IMR-90 (cell line): ENCODE measurements around the gene ANTXRL. TPM values are rescaled to one million over a fixed set of nuclear protein-coding genes. Genes with fewer than 3 reads are reported as not detected.
A peak's percentile ranks its signal among the peaks of the same experiment; 100 is the strongest.
"Not testable (repeated sequence)": the region's sequence is repeated elsewhere in the genome, so short reads cannot be mapped to it uniquely, and the experiment has no call there.

ENCODE experiments used
- ATAC-seq: fragments of 200-7000 bp; cut with Tn5 transposase; 2 replicates; pipeline ENCODE4 v1.9.1; 2020; ENCODE audit warnings: low read depth, mild to moderate bottlenecking, moderate library complexity
- BruUV-seq: library from RNA; stranded (reverse); fragments of 400-500 nt; replicated peaks from 2 replicates; lab custom pipeline; 2021; lab: Mats Ljungman, UMichigan
- CTCF ChIA-PET: fragments of 300-600 bp; formaldehyde crosslinking; extraction: SDS; loops from one replicate; lab custom pipeline; 2021; ENCODE audit warnings: antibody characterized with exemption; lab: Yijun Ruan, JAX
- POLR2A ChIA-PET: fragments of 300-600 bp; sonication (Branson Sonifier 250); formaldehyde crosslinking; loops from one replicate; lab custom pipeline; 2022; ENCODE audit warnings: antibody characterized with exemption; ENCODE audit not compliant: unreplicated experiment; lab: Charles Lee
- DNase-seq: peaks from one replicate; pipeline ENCODE4 v3.0.0; 2013
- H2AFZ ChIP-seq: replicated peaks from 2 replicates; pipeline ENCODE3; 2013; ENCODE audit warnings: low read length, mild to moderate bottlenecking; ENCODE audit not compliant: poor library complexity
- H2AK5ac ChIP-seq: 2 replicates; pipeline ENCODE4 v1.6.1; 2013; ENCODE audit warnings: low read depth, low read length, inconsistent platforms
- H2AK9ac ChIP-seq: replicated peaks from 2 replicates; pipeline ENCODE3; 2013; ENCODE audit warnings: mild to moderate bottlenecking, low read depth, low read length, moderate library complexity; ENCODE audit not compliant: poor library complexity
- H2BK120ac ChIP-seq: 2 replicates; pipeline ENCODE4 v1.6.1; 2013; ENCODE audit warnings: low read depth, low read length, inconsistent platforms
- H2BK15ac ChIP-seq: 3 replicates; pipeline ENCODE4 v1.6.1; 2013; ENCODE audit warnings: low read depth, low read length, inconsistent platforms
- H2BK20ac ChIP-seq: 2 replicates; pipeline ENCODE4 v1.6.1; 2013; ENCODE audit warnings: low read depth, mild to moderate bottlenecking, inconsistent platforms, low read length, moderate library complexity
- H2BK5ac ChIP-seq: 2 replicates; pipeline ENCODE4 v1.6.1; 2013; ENCODE audit warnings: mild to moderate bottlenecking, low read depth, low read length, inconsistent platforms; ENCODE audit not compliant: poor library complexity, severe bottlenecking
- H3K14ac ChIP-seq: replicated peaks from 2 replicates; pipeline ENCODE4 v1.6.1; 2013; ENCODE audit warnings: low read depth, low read length, inconsistent platforms
- H3K18ac ChIP-seq: 2 replicates; pipeline ENCODE4 v1.6.1; 2013; ENCODE audit warnings: low read depth, low read length, control low read depth
- H3K23ac ChIP-seq: 2 replicates; pipeline ENCODE4 v1.6.1; 2013; ENCODE audit warnings: low read depth, low read length, inconsistent platforms
- H3K27ac ChIP-seq: 2 replicates; pipeline ENCODE4 v1.5.1; 2013; ENCODE audit warnings: mild to moderate bottlenecking, control low read depth, low read length; ENCODE audit not compliant: insufficient read depth
- H3K27me3 ChIP-seq: 2 replicates; pipeline ENCODE4 v1.6.1; 2013; ENCODE audit warnings: low read length; ENCODE audit not compliant: control insufficient read depth, insufficient read depth
- H3K36me3 ChIP-seq: 2 replicates; pipeline ENCODE4 v1.6.1; 2013; ENCODE audit warnings: low read length, mixed read lengths; ENCODE audit not compliant: control insufficient read depth, insufficient read depth
- H3K4ac ChIP-seq: 2 replicates; pipeline ENCODE4 v1.6.1; 2013; ENCODE audit warnings: low read depth, low read length, inconsistent platforms
- H3K4me1 ChIP-seq: 2 replicates; pipeline ENCODE4 v1.6.1; 2013; ENCODE audit warnings: low read length, mixed read lengths; ENCODE audit not compliant: control insufficient read depth, insufficient read depth
- H3K4me2 ChIP-seq: 2 replicates; pipeline ENCODE4 v1.6.1; 2013; ENCODE audit warnings: low read depth, mild to moderate bottlenecking, control low read depth, low read length, moderate library complexity
- H3K4me3 ChIP-seq: 2 replicates; pipeline ENCODE4 v1.5.1; 2013; ENCODE audit warnings: low read depth, mild to moderate bottlenecking, control low read depth, low read length, moderate library complexity; ENCODE audit not compliant: insufficient read depth
- H3K56ac ChIP-seq: 2 replicates; pipeline ENCODE4 v1.6.1; 2013; ENCODE audit warnings: low read length, inconsistent platforms; ENCODE audit not compliant: insufficient read depth; ENCODE audit errors: extremely low read depth
- H3K79me1 ChIP-seq, 2 experiments: 2 replicates each; pipeline ENCODE4 v1.6.1; 2013; ENCODE audit warnings: low read length in 2 of 2, inconsistent platforms in 1 of 2, low read depth in 1 of 2
- H3K9ac ChIP-seq: 2 replicates; pipeline ENCODE4 v1.6.1; 2013; ENCODE audit warnings: low read depth, low read length, control low read depth
- H3K9me1 ChIP-seq: 2 replicates; pipeline ENCODE4 v1.6.1; 2013; ENCODE audit warnings: low read length, inconsistent platforms; ENCODE audit not compliant: insufficient read depth
- H3K9me3 ChIP-seq: 2 replicates; pipeline ENCODE4 v1.6.1; 2013; ENCODE audit warnings: low read length; ENCODE audit not compliant: control insufficient read depth, insufficient read depth
- H4K20me1 ChIP-seq: 2 replicates; pipeline ENCODE4 v1.6.1; 2013; ENCODE audit warnings: low read length, inconsistent platforms; ENCODE audit not compliant: insufficient read depth
- H4K5ac ChIP-seq: 2 replicates; pipeline ENCODE4 v1.6.1; 2013; ENCODE audit warnings: mild to moderate bottlenecking, low read depth, low read length, control low read depth
- H4K8ac ChIP-seq, 2 experiments: 2 replicates each; pipeline ENCODE4 v1.6.1; 2013; ENCODE audit warnings: low read depth in 2 of 2, low read length in 2 of 2, control low read depth in 1 of 2, inconsistent platforms in 1 of 2
- H4K91ac ChIP-seq: 2 replicates; pipeline ENCODE4 v1.6.1; 2013; ENCODE audit warnings: low read depth, low read length, inconsistent platforms; ENCODE audit not compliant: insufficient read depth
- CEBPB ChIP-seq: IDR thresholded peaks from 2 replicates; pipeline ENCODE4 v1.6.1; 2012; ENCODE audit warnings: low read depth, low read length, improper control_type of control experiment
- CHD1 ChIP-seq: IDR thresholded peaks from 2 replicates; pipeline ENCODE4 v1.6.1; 2012; ENCODE audit warnings: low read depth, low read length, improper control_type of control experiment
- MAZ ChIP-seq: IDR thresholded peaks from 2 replicates; pipeline ENCODE4 v1.6.1; 2012; ENCODE audit warnings: low read depth, mild to moderate bottlenecking, low read length, improper control_type of control experiment, moderate library complexity, borderline replicate concordance
- USF2 ChIP-seq: fragments of 150-350 bp; IDR thresholded peaks from 2 replicates; pipeline ENCODE4 v1.6.1; 2017; ENCODE audit warnings: mild to moderate bottlenecking, antibody characterized with exemption, low read length, low read depth
- WGBS, 2 experiments: methylation state at CpG; one replicate each; pipeline versions ENCODE4 v1.1.5 to v1.1.7; 2013; ENCODE audit warnings: missing lambda C conversion rate in 2 of 2; ENCODE audit not compliant: insufficient read length in 1 of 2; ENCODE audit errors: extremely low coverage in 2 of 2; 5-methylcytosine and 5-hydroxymethylcytosine counted together
- dilution Hi-C: fragments of 300-500 bp; cut with HindIII; formaldehyde crosslinking; loops from one replicate; pipeline ENCODE4 v1.14.3; 2018; ENCODE audit warnings: low sequenced_read_pairs; ENCODE audit not compliant: unreplicated experiment
- in situ Hi-C: fragments of 300-500 bp; cut with MboI; formaldehyde crosslinking; loops from 3 replicates; pipeline ENCODE4 v1.14.3; 2019; ENCODE audit warnings: low sequenced_read_pairs, inconsistent platforms, mixed read lengths
- intact Hi-C: fragments of 100-400 bp; cut with micrococcal nuclease; formaldehyde crosslinking; loops from 2 replicates; pipeline ENCODE4 v1.10.0; 2022
- polyA plus RNA-seq, 3 experiments: library from polyadenylated mRNA; depleted of rRNA; stranded (reverse); fragments of >200 nt; gene quantifications; 2 replicates each; pipeline ENCODE4 v1.2.3, GENCODE V29; 2012; ENCODE audit warnings: low replicate concordance in 1 of 3
- total RNA-seq: library from RNA; depleted of rRNA; stranded (reverse); fragments of >200 nt; gene quantifications from 2 replicates; pipeline ENCODE4 v1.2.3, GENCODE V29; 2012

Gene ANTXRL
- total and polyA plus RNA-seq, 2 of the 4 experiments (the other 2 are of a cell fraction), result not detected

- peaks cover 5% of the 10 kb centered on the region; the same call in 1 of the 2 replicates for H3K9me1 ChIP-seq
- H3K56ac ChIP-seq, result no peak overlapping the region
- H2AK5ac ChIP-seq, result 0 out of 2 replicates have a peak overlapping the region, but pooled peaks have one; percentile 9
- H2BK120ac ChIP-seq, result 0 out of 2 replicates have a peak overlapping the region, but pooled peaks have one; percentile 23
- H3K9me3 ChIP-seq, result no peaks in the 10 kb centered on the region
- H4K91ac ChIP-seq, result no peak overlapping the region
- no peak for ATAC-seq
- no peak overlapping the region for H3K14ac ChIP-seq
- ChIA-PET POLR2A (no interaction called here), CTCF (no interaction called here)
- no peak overlapping the region for H3K27ac ChIP-seq
- no peaks in the 10 kb centered on the region for H3K36me3 ChIP-seq
- no peak overlapping the region for H3K23ac ChIP-seq
- WGBS, 2 experiments, result 52% methylated on average over 8 of the region's 20 CpGs; no CpG with 5 or more reads in 1 of the 2 experiments
- H4K8ac ChIP-seq, result no peak overlapping the region
- H2AFZ ChIP-seq, result no peak overlapping the region
- H2BK20ac ChIP-seq, result no peak overlapping the region
- no peaks in the 10 kb centered on the region; the same call in 1 of the 2 replicates for H3K27me3 ChIP-seq
- no peak for DNase-seq
- TF ChIP-seq MAZ, result no peak
- no peak for TF ChIP-seq CHD1
- no peak for TF ChIP-seq USF2
- TF ChIP-seq CEBPB, result no peak
- H2BK5ac ChIP-seq, result no peak overlapping the region
- H3K18ac ChIP-seq, result no peak overlapping the region
- H2BK15ac ChIP-seq, result no peak overlapping the region; the same call in 2 of the 3 replicates
- no peaks in the 10 kb centered on the region for H4K20me1 ChIP-seq
- H3K4me3 ChIP-seq, result no peak overlapping the region
- in situ Hi-C loops (no loop called here), dilution Hi-C loops (no loop called here), intact Hi-C loops (no loop called here)
- BruUV-seq, result no TSS peak
- H3K4me1 ChIP-seq, result no peaks in the 10 kb centered on the region
- no peak overlapping the region for H3K4ac ChIP-seq
- no peak overlapping the region for H3K4me2 ChIP-seq
- H3K9ac ChIP-seq, result no peak overlapping the region
- no peak overlapping the region for H2AK9ac ChIP-seq
- no peak overlapping the region for H4K5ac ChIP-seq
- no peaks in the 10 kb centered on the region for H3K79me1 ChIP-seq
These were observed 13.0 kb downstream of the ANTXRL start for GRCh38 chr10:46299536-46300369.

- ATAC-seq, H3K18ac ChIP-seq, H3K36me3 ChIP-seq, CTCF ChIA-PET, POLR2A ChIA-PET, H3K56ac ChIP-seq, H3K79me1 ChIP-seq, H3K4me2 ChIP-seq, H3K23ac ChIP-seq, in situ Hi-C loops, H2AK9ac ChIP-seq, H2BK15ac ChIP-seq, H3K9me3 ChIP-seq, H3K14ac ChIP-seq, dilution Hi-C loops, H4K5ac ChIP-seq, H2AK5ac ChIP-seq, H2BK5ac ChIP-seq, H3K4me1 ChIP-seq, H2AFZ ChIP-seq, H4K8ac ChIP-seq, H3K27ac ChIP-seq, H3K4me3 ChIP-seq, H3K9ac ChIP-seq, H2BK120ac ChIP-seq, H3K9me1 ChIP-seq, H3K4ac ChIP-seq, H4K20me1 ChIP-seq, intact Hi-C loops, BruUV-seq, H3K27me3 ChIP-seq, H4K91ac ChIP-seq, H2BK20ac ChIP-seq, DNase-seq: not testable (repeated sequence)
- 83% methylated on average over 1 of the region's 3 CpGs; no CpG with 5 or more reads in 1 of the 2 experiments for WGBS, 2 experiments
These were observed 13.5 kb downstream of the ANTXRL start for GRCh38 chr10:46300370-46300711.
